ENCODE results near the gene TMEM119. TPM values are rescaled to one million over a fixed set of nuclear protein-coding genes. Genes with fewer than 3 reads are reported as not detected.

The TMEM119 gene
- total and polyA plus RNA-seq, 2 of the 8 experiments (the other 6 are each of a cell fraction or from before 2014, with no cell fraction given), result 0.35 to 0.61 TPM

GRCh38 chr12:108614041-108614440 lies 16.2 kb upstream of the TMEM119 start:
- no peaks in the 10 kb centered on the region for H3K9me3 ChIP-seq (ENCODE audit: insufficient read depth in 2 of 2, low read depth in 1 of 2, low read length in 1 of 2)
- H2BK15ac ChIP-seq (ENCODE audit: low read length), result no peak overlapping the region
- H3K18ac ChIP-seq (ENCODE audit: extremely low read depth, low read length), result no peak overlapping the region
- H4K20me1 ChIP-seq (replicated peaks in 1 of 2; ENCODE audit: control insufficient read depth in 1 of 2, insufficient read depth in 2 of 2, low read length in 2 of 2), result no peaks in the 10 kb centered on the region
- H3K4ac ChIP-seq (replicated peaks; ENCODE audit: insufficient read length, low read depth, low read length), result no peak overlapping the region
- WGBS, 2 experiments (ENCODE audit: extremely low coverage in 1 of 2, insufficient coverage in 1 of 2, insufficient read length in 1 of 2, insufficient replicate concordance in 2 of 2, low coverage in 1 of 2, low lambda C conversion rate in 2 of 2, missing lambda C conversion rate in 1 of 2), result 94% methylated on average over 4 of the region's 4 CpGs; no CpG with 5 or more reads in 1 of the 2 experiments
- POLR2A ChIA-PET (ENCODE audit: partially characterized antibody), result interaction anchor here (1.1 to 2.0 kb wide), 4 partner anchors 27 to 53 kb away, joined by 3 to 10 read pairs (median 3); partner anchors contain the start of genes ISCU and SART3
- H2AK5ac ChIP-seq (ENCODE audit: low read depth, low read length), result no peak overlapping the region
- H3K9ac ChIP-seq (replicated peaks in 1 of 4; ENCODE audit: extremely low read depth in 1 of 4, low read depth in 3 of 4, low read length in 3 of 4), result no peak overlapping the region
- no peaks in the 10 kb centered on the region for H3K23me2 ChIP-seq (ENCODE audit: low read depth, low read length)
- H3K36me3 ChIP-seq (ENCODE audit: control insufficient read depth in 2 of 4, insufficient read depth in 4 of 4, low read length in 3 of 4), result no peaks in the 10 kb centered on the region
- H3K79me2 ChIP-seq (ENCODE audit: control insufficient read depth in 1 of 2, insufficient read depth in 2 of 2, low read length in 2 of 2), result no peaks in the 10 kb centered on the region
- no peak overlapping the region for H2BK20ac ChIP-seq (ENCODE audit: low read length)
- FAIRE-seq (no peak), DNase-seq (ENCODE audit: low read depth in 1 of 2, low spot score in 2 of 2) (no peak)
- no peak overlapping the region for H3K4me2 ChIP-seq (ENCODE audit: insufficient read depth in 1 of 2, low read depth in 2 of 2, low read length in 2 of 2)
- H3K4me1 ChIP-seq (replicated peaks in 1 of 4; ENCODE audit: control insufficient read depth in 3 of 4, insufficient read depth in 4 of 4, low read length in 3 of 4), result peaks cover 0 to 12% (median 4%) of the 10 kb centered on the region in 4 experiments; a peak in 5 of 7 replicates
- CTCF ChIA-PET (ENCODE audit: partially characterized antibody), result interaction anchor here (0.6 to 22.5 kb wide), 4 partner anchors 14 to 190 kb away, joined by 3 to 523 read pairs (median 4); partner anchors contain the start of genes ISCU and SART3
- no peaks in the 10 kb centered on the region for H3K27me3 ChIP-seq (replicated peaks in 1 of 4; ENCODE audit: control insufficient read depth in 3 of 4, extremely low read depth in 1 of 4, insufficient read depth in 3 of 4, low read length in 3 of 4)
- no peak overlapping the region for H4K8ac ChIP-seq (ENCODE audit: extremely low read depth, insufficient read depth, low read length)
- 0 out of 2 replicates have a peak overlapping the region, but pooled peaks have one; percentile 48 for H2BK5ac ChIP-seq (ENCODE audit: low read depth, low read length)
- H2BK120ac ChIP-seq (replicated peaks; ENCODE audit: low read depth, low read length), result no peak overlapping the region
- peak overlapping the region; percentile 0 for H4K91ac ChIP-seq (replicated peaks; ENCODE audit: insufficient read length, low read length)
- no peak overlapping the region for H3K14ac ChIP-seq (ENCODE audit: insufficient read length)
- H3K79me1 ChIP-seq (ENCODE audit: low read depth, low read length), result no peaks in the 10 kb centered on the region
- H3K4me3 ChIP-seq (ENCODE audit: extremely low read depth in 1 of 4, insufficient read depth in 2 of 4, low read depth in 3 of 4, low read length in 4 of 4), result no peak overlapping the region
- no peak overlapping the region for H3K56ac ChIP-seq (replicated peaks; ENCODE audit: insufficient read length, low read depth, low read length)
- TF ChIP-seq CTBP2 (IDR thresholded peaks at IDR 0.05; ENCODE audit: borderline replicate concordance, insufficient read depth, insufficient read length, low read length) (no peak), GABPA (IDR thresholded peaks at IDR 0.05; ENCODE audit: borderline replicate concordance, insufficient read depth, low read length) (no peak), TEAD4 (IDR thresholded peaks at IDR 0.05; ENCODE audit: low read depth, low read length) (no peak), KDM1A (IDR thresholded peaks at IDR 0.05; ENCODE audit: borderline replicate concordance, low read length) (no peak), POLR2A (IDR thresholded peaks at IDR 0.05; ENCODE audit: control extremely low read depth in 1 of 2, low read depth in 2 of 2, low read length in 2 of 2) (no peak)
- no peak overlapping the region for H4K5ac ChIP-seq (ENCODE audit: insufficient read length, low read depth, low read length)
- H2BK12ac ChIP-seq (ENCODE audit: low read depth, low read length), result peak overlapping the region; percentile 80; the same call in 1 of the 2 replicates
- no peak overlapping the region for H2AFZ ChIP-seq (ENCODE audit: low read length)
- no peak overlapping the region for H3K27ac ChIP-seq (ENCODE audit: low read depth, low read length)
- H3K23ac ChIP-seq (ENCODE audit: insufficient read length), result no peak overlapping the region
